ENCODE results near the gene GNG7. TPM values are rescaled to one million over a fixed set of nuclear protein-coding genes. Genes with fewer than 3 reads are reported as not detected.

Gene GNG7
- total RNA-seq, 1 experiment from 2014 or later: 7.7 TPM

DNA sequence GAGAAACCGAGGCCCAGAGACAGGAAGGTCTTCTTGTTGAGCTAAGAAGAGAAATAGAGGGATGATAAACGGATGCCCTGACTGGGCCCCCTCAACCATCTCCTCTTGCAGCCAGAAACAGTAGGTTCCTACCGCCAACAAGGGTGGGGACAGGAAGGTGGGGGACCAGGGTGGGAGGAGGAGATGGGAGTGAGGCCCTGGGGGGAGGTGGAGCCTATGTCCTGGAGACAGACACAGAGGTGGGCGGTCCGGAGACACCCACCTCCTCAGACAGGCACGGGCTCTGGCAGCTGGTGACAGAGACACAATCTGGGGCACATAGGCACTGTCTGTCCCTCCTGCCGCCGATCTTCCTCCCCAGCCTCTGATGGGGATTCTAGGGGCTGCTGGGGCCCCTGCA, 209.6 kb downstream of the GNG7 start:
- H3K23ac ChIP-seq (ENCODE audit: insufficient read length, low read depth, low read length): no peak overlapping the region
- H3K27me3 ChIP-seq (ENCODE audit: insufficient read depth, low read length): peaks cover 14% of the 10 kb centered on the region; the same call in 1 of the 2 replicates
- no peak overlapping the region for H3T11ph ChIP-seq (ENCODE audit: low read length)
- no CpG with 5 or more reads among the region's 8 CpGs for WGBS (ENCODE audit: extremely low coverage, insufficient read length, low lambda C conversion rate)
- no peak overlapping the region for H3K27ac ChIP-seq (ENCODE audit: insufficient read length, low read depth, low read length)
- DNase-seq: no peak
- no peaks in the 10 kb centered on the region for H4K20me1 ChIP-seq (ENCODE audit: control insufficient read depth, insufficient read depth, insufficient read length)
- H3K9me3 ChIP-seq (ENCODE audit: control insufficient read depth, low read depth, low read length): no peaks in the 10 kb centered on the region
- peaks cover 60% of the 10 kb centered on the region for H3K27me3 Mint-ChIP-seq (ENCODE audit: low read depth)
- H3K4me1 ChIP-seq (ENCODE audit: insufficient read depth, low read length): no peaks in the 10 kb centered on the region; the same call in 1 of the 2 replicates
- no peaks in the 10 kb centered on the region; a peak in 2 of 5 replicates for H3K9me3 Mint-ChIP-seq
- H4K8ac ChIP-seq (replicated peaks; ENCODE audit: insufficient read length, low read depth, low read length): no peak overlapping the region
- H2BK20ac ChIP-seq (ENCODE audit: low read depth, low read length, poor library complexity, severe bottlenecking): no peak overlapping the region
- H2BK5ac ChIP-seq (ENCODE audit: insufficient read length, low read length): no peak overlapping the region
- H2BK120ac ChIP-seq (ENCODE audit: low read depth, low read length, poor library complexity, severe bottlenecking): no peak overlapping the region
- H3K18ac ChIP-seq (ENCODE audit: insufficient read length, low read depth, low read length): no peak overlapping the region
- TF ChIP-seq, protein P1, sequence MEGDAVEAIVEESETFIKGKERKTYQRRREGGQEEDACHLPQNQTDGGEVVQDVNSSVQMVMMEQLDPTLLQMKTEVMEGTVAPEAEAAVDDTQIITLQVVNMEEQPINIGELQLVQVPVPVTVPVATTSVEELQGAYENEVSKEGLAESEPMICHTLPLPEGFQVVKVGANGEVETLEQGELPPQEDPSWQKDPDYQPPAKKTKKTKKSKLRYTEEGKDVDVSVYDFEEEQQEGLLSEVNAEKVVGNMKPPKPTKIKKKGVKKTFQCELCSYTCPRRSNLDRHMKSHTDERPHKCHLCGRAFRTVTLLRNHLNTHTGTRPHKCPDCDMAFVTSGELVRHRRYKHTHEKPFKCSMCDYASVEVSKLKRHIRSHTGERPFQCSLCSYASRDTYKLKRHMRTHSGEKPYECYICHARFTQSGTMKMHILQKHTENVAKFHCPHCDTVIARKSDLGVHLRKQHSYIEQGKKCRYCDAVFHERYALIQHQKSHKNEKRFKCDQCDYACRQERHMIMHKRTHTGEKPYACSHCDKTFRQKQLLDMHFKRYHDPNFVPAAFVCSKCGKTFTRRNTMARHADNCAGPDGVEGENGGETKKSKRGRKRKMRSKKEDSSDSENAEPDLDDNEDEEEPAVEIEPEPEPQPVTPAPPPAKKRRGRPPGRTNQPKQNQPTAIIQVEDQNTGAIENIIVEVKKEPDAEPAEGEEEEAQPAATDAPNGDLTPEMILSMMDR (conservative IDR thresholded peaks at IDR 0.05): no peak
- no peak overlapping the region for H2BK15ac ChIP-seq (ENCODE audit: low read depth, low read length)
- no peaks in the 10 kb centered on the region for H3K79me2 ChIP-seq (ENCODE audit: insufficient read depth, low read length)
- H3K27ac Mint-ChIP-seq: no peak overlapping the region
- H3K4me1 Mint-ChIP-seq: peaks cover 7 to 25% of the 10 kb centered on the region in 2 experiments
- H3K9ac ChIP-seq (ENCODE audit: extremely low read depth, insufficient read length, low read length): no peak overlapping the region
- no peaks in the 10 kb centered on the region for H3K23me2 ChIP-seq (ENCODE audit: insufficient read length, low read depth, low read length, poor library complexity, severe bottlenecking)
- H4K91ac ChIP-seq (ENCODE audit: insufficient read length, low read depth, low read length): no peak overlapping the region
- H3K79me1 ChIP-seq (ENCODE audit: insufficient read depth, low read depth, low read length, poor library complexity, severe bottlenecking): no peaks in the 10 kb centered on the region
- H2AFZ ChIP-seq (ENCODE audit: low read length): no peak overlapping the region
- no peak overlapping the region for H3K4me2 ChIP-seq (ENCODE audit: insufficient read depth, insufficient read length, low read length)
- no peak overlapping the region for H4K5ac ChIP-seq (ENCODE audit: insufficient read length, low read depth, low read length)
- no peak overlapping the region for H3K56ac ChIP-seq (ENCODE audit: insufficient read length, low read depth, low read length)
- H3K4me3 Mint-ChIP-seq: no peak overlapping the region
- H3K4ac ChIP-seq (ENCODE audit: low read depth, low read length): no peak overlapping the region
- no peak overlapping the region for H2BK12ac ChIP-seq (ENCODE audit: insufficient read length, low read depth, low read length)
- no peak overlapping the region for H3K14ac ChIP-seq (ENCODE audit: insufficient read depth, low read length)
- H2AK5ac ChIP-seq (ENCODE audit: insufficient read length, low read length): no peak overlapping the region
- H3K36me3 Mint-ChIP-seq (ENCODE audit: insufficient read depth in 1 of 3, low read depth in 3 of 3): no peaks in the 10 kb centered on the region
